GM18499 (cell line): ENCODE measurements around the gene CEP126.

Experiments
- ATAC-seq: cut with Tn5 transposase; IDR thresholded peaks from one replicate; pipeline ENCODE4 v1.9.1; 2021; ENCODE audit warnings: moderate number of reproducible peaks; ENCODE audit not compliant: insufficient read depth, unreplicated experiment

The CEP126 gene, protein sequence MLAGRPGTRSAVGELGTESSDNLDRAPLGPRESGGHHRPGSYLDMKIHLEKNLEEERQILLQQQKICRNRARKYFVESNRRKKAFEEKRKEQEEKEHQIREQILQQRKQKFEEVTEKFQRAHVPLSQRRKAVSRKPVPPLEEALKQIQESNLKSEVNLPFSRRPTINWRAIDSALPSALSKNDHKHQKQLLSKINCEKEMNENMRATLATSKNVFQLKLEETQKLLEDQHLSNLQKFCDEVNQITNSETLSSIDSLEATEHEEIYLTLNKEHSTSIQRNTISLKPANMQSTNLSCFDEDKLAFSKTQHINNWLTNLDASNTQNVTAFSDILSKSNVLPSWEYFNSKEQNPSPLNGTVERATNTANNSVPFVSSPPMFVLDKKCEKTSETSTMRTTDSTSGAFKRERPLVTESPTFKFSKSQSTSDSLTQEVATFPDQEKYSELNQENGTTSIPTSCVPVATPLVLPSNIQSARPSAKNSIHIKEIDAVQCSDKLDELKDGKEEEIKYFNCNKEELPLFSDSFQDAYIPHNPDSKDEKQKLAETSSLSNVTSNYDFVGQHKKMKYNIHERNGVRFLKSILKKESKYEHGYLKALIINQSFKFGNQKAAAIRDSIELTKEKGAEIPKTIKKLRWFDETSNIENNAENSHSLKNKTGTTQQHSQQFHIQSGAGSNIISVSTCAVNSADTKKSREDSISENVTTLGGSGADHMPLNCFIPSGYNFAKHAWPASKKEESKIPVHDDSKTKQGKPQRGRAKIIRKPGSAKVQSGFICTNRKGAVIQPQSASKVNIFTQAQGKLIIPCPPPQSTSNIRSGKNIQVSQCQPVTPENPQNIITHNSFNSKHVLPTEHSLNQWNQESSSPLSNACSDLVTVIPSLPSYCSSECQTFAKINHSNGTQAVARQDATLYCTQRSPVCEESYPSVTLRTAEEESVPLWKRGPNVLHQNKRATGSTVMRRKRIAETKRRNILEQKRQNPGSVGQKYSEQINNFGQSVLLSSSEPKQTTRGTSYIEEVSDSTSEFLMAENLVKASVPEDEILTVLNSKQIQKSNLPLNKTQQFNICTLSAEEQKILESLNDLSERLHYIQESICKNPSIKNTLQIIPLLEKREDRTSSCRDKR

DNA sequence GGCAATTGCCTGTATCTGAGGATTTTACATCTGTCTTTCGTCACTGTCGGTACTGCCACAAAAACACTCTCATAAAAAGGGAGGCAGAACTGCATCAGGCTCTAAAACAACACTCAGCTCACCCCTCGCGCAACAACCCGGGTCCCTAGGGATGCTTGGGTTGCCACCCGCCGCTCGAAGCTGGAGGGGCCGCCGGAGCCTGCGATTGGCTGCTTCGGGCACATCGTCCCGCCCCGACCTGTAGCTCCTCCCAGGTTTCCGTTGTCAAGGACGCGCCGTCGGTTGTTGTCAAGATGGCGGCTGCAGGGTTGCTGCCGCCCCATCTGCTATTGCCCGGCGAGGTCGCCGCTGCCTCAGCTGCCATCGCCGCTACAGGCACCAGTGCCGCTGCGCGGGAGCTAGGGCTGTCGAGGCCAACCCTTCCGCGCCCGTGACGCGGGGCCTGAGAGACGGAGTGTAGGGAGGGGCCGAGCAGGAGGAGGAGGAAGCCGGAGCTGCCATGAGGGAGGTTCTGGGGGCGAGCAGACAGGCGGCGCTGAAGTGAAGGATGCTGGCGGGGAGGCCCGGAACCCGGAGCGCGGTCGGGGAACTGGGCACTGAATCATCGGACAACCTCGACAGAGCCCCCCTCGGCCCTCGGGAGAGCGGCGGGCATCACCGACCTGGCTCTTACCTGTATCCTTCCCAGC lies at the start of gene CEP126:
Gene CEP126 (plus strand): TSS at position 273 of the 689 bp plus-strand sequence. CDS start 275 bp downstream, at position 548.
- peak; percentile 99 for ATAC-seq

DNA sequence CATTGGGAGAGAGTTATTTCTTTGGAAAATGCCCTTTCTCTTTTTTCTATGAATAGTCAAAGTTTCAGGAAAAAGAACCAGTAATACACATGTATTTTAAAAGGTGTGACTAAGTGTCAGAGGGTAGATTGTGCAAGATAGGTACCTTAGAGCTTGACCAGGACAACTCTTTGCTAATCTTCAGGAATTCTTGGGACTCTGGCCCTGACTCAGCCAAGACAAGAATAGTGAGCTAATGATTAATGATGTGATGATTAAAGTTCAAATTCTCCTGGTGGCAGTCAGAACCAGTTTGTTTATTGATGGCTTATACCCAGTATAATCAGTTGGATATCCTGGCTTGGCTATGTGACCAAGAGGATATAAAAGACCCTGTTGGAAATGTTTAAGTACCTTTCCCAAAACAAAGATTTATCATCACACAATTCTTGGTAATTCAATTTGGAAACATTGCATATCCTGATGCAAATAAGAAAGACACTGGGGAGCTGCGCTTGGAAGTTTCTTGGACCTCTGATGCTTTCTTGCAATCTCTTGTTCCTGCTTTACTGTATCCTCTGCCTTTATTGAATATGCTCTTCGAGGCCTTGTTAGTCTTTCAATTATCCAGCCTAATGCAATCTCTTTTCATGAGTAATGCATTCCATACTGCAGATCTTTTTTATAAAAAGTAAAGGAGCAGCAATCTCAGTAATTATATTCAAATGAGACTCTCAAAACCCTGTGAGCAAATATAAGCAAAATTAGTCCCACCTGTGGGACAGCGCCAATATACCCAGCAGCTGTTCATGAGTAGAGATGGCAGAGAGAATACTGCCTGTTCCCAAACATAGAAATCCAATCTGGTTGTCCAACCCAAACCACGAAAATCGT lies 48.0 kb upstream of the CEP126 start:
- no peak for ATAC-seq

DNA sequence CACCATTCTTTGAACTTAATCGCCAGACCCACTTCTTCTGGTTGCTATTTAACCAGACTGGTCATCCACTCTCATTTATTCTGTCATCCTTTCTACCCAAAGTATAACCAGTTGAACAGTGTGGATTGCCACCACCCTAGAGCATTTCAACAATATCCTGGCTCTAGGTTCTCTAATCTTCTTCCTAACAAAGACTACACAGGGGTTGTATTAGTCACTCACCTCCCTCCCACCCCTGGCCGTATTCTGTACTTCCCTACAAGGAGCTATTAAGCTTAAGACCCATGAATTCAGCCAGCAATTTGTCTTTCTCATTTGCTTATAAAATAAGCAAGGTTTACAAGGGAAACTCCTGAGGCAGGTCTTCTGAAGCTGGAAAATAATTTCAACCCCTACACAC lies 46.9 kb upstream of the CEP126 start:
- no peak for ATAC-seq

DNA sequence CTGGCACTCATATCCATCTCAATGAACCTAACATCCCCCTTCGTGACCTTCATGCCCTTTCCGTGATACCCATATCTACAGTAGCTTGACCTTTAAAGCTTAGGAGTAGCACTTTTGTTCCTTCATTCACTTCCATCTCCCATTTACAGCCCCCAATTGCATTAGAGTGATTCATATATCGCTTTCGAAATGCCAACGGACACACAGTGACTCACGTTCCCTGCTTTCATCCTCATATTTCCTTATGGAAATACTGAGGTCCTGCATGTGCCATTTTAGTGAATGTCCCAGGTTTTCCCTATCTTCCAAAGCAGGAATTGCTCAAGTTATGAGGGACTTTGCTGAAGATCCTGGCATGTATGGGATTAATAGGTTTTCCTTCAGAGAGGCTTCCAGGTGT lies 44.3 kb upstream of the CEP126 start:
- ATAC-seq: no peak

DNA sequence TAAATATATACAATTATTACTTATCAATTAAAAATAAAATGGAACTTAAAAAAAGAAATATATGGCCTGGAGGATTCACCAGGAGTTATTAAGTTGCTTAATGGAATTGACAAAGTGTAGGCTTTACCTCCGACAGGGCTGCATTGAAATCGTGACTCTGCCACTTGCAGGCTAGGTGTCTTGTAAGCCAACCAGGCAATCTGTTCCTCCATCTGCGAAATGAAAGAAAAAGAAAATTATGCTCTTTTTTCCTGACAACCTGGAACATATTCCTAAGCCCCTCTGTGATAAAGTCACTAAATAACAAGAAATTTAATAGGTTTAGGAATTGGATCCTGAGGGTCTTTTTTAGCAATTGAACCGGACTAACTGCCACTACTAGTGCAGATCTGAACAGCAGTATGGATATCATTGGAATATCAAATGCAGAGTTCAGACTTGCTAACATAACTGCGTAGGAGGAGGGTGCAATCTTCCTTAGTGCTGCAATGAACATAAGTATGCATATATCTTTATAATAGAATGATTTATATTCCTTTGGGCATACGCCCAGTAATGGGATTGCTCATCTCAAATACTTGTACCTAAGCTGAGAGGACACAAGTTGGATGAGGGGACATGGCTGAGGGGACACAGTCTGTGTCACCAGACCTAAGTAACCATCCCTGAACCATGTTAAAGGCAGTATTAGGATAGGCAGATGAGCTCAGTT lies 42.5 kb upstream of the CEP126 start:
- ATAC-seq: no peak

DNA sequence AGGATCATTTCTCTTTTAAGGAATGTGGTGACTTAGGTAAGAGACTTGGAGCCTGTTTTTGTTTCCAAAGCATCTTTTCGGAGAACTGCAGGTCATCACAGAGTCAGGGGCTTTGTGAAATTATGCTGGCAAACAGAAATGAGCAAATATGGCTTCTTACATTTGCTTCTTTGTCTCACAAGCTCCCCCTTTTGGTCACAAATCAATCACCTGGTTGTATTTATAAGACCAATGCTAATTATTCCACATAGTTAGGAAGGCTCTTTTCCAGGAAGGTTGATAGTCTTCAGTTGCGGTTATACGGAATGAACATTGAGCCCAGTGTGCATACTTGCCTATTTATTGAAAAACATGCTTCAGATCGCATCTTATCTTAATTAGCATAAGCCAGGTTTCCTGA lies 34.6 kb upstream of the CEP126 start:
- no peak for ATAC-seq

DNA sequence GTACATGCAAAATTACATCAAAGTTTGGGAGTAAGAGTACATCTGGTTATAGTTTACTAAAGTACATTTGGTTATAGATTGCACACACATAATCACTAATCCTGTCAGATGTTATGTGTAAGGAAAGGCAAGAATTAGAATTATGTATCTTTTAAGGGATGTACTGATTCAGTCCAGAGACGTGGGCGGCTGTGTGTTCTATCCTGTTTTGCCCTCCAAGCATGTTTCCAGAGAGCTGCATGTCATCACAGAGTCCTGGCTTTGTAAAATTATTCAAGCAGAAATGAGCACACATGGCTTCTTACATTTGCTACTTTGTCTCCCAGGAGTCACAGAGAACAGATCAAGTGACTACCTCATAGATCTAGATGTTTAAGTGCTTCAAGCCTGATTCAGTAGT lies 33.2 kb upstream of the CEP126 start:
- no peak for ATAC-seq

DNA sequence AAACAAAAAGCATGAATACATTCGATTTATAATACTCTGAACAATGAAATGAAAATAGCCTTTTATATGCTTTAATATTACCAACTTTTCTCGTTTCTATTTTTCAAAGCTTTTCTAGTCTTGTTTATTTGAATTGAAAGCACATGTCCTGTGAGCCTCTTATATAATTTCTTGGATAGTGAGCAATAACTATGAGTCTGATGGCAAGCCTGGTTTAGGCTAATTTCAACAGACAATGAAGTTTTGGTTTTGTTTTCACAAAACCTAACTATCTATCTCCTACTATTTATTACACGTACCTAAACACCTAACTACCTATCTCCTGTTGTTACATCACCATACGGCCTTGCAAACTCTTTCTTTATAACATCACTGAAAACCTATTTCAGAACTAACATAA lies 29.2 kb upstream of the CEP126 start:
- no peak for ATAC-seq

DNA sequence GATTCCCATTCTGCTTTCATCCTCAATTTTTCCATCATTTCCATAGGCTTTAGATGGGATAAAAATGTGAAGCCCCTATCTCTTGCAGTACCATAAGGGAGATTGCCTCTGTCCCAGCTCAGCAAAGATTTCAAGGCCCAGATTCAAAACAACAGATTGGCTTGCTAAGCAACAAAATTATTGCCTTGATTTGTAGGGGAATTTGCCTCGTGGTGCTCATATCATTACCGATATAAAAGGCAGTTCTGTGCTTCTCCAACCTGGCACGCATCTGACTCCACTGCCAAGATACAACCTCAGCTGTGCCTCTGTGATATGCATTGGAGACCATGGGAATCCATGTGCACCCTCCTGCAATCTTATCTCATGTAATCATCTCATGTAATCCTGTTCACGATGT lies 25.0 kb upstream of the CEP126 start:
- no peak for ATAC-seq

DNA sequence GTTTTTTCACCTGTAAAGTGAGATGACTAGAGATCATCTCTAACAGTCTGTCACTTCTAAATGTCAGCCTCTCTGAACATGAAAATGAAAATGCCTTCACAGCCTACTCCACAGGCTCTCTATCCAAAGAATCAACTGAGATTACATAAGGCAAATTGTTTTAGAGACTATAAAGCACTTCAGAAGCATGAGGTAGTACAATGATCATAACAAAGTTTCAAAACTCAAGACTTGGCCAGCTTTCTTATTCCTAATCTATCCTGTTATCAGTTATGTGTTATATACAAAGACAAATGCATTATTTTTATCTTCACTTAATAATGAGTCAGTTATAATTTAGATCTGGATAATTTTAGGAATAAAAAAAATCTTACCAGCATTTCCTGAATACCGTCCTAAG lies 20.3 kb upstream of the CEP126 start:
- no peak for ATAC-seq

DNA sequence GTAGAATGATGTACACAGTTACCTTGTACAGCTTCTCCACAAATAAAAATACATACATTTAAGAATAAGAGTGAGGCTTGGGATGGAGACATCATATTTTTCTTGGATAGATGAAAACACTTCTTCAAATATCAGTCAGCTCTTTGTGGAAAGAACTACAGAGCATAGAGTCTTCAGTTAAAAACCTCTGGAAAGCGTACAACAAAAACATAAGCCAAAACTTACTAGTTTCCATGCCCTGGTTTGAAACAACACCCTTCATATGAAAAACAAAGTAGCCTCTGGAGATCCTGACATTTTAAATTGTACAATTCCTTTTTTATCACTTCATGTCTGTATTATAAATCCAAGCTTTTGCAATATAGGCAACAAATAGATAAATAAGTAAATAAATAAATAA lies 7.0 kb upstream of the CEP126 start:
- ATAC-seq: no peak

DNA sequence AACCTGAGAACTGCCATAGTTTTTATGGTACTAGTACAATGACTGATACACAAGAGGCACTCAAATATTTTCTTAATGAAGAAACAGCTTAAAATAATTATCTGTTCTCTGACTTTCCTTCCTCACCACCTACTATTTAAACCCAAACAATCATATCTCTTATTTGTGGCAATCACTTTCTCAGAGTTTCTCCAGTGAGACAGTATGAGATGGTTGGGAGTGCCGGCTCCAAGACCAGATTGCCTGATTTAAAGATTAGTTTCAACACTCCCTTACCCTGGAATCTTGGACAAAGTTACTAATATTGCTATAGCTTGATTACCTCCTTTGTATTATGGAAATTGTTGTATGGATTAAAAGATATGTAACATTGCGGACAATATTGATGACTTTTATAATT lies 5.7 kb upstream of the CEP126 start:
- ATAC-seq: no peak

DNA sequence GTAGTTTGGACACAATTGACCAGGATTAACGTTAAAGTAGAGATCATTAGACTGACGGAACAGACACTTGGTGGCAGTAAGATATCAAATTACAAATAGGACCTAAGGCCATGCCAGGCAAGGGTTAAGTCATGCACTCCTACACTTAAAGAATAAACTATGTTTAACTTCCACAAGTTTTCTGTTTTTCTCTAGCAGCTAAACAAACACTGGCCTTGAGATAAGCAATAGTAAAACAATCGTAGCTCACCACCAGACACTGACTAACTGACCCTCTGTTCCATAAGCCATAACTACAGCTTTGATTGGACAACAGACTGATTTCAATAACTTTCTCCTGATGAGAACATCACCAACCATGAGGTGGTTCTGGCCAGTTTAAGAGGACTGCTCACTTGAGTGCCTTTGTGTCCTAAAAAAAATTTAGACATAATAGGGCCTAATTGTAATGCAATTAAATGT lies 2.0 kb upstream of the CEP126 start:
- ATAC-seq: no peak

DNA sequence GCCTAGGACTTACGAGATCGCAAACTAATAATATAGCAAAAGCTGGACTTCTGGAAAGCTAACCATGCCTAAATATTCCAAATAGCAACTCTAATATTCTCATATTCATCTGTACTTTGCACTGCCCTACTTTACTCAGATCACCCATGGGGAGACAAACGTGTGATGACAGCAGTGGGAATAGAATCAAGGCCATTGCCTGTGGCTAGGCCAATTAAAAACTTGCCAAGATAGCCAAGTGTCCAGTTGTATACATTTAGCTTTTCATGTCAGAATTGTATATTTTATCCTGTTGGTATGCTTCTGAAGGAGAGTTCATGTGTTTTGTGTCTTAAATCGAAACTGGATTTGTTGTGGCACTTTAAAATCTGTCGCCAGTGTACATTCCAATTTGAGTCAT lies 1.2 kb upstream of the CEP126 start:
- ATAC-seq: no peak

DNA sequence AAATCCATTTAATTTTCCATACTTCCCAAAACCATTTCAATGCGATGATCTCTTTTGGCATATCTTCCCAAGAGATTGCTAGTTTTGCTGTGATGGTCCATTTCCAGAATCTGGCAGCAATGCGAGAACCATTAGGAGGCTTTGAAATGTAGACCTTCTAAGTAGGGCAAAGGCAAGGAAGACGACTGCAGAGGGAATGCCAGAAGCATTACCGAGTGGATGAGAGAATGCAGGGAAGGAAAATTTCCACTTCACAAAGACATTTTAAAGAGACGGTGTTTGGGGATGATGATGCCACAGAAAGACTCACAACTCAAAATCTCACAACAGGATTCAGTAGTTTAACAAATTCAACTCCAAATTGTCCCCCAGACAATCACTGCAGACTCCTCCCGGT lies 471 bp upstream of the CEP126 start:
- no peak for ATAC-seq

DNA sequence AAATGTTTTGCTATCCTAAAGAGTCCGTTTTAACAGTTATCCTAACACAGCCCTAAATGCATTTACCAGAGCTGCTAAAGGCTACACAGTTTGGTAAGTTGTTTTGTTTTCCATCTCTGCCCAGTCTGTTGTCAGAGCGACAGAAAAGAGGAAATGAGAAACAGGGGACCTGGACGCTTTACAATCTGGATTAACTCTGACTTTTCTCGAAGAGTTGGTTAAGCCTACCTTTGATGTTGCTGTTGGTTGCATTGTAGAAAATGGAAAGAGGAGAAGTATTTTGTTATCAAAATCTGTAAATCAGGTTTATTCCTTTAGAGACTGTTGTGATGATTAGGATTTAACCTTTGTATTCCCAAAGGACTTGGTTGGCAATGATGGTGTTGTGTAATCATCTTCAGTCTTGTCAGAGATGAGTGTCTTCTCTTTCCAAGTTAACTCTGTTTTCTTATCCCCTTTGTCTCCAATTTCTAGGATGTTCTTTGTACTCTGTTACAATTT lies 1.0 kb downstream of the CEP126 start:
- no peak for ATAC-seq

DNA sequence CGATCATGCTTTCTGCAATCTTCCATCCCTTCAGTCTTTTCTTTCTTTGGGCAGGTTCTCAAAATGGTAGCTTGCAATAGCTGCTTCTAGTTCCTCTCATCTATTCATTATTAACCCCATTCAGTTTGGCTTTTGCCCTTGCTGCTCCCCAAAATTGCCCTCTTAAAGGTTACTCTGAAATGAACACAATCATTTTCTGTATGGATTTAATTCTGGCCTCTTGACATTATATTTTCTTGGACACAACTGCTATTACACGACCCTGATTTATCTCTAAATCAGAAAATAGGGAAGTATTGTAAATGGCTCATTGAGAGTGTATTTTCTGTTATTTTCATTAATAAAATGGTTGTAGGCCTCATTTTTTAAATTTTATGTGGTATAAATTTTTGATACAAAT lies 1.6 kb downstream of the CEP126 start, which contains the start of gene ANGPTL5:
Gene ANGPTL5 (minus strand): TSS at position 101 of the 400 bp plus-strand sequence. CDS start 8,613 bp downstream, outside the sequence.
- no peak for ATAC-seq

DNA sequence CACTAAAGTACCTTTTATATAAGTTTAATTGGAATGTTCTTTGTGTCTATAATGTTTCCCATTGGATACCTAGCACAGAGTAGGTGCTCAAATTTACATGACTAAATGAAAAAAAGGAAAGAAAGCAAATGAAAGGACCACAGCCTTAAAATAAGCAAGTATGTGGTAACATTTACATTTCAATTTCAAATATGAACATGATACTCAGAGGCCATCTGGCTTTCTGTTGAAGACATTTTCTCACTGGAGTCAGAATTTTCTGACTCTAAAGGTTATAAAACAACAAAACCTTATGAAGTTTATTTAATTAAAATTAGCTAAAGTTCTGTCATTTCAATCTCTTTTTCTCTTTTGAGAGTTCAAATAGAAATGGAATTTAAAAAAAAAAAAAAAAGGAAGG lies 2.4 kb downstream of the CEP126 start:
- no peak for ATAC-seq
